ENCODE data around the gene UCP3. TPM values are rescaled to one million over a fixed set of nuclear protein-coding genes. Genes with fewer than 3 reads are reported as not detected.

UCP3 gene, protein sequence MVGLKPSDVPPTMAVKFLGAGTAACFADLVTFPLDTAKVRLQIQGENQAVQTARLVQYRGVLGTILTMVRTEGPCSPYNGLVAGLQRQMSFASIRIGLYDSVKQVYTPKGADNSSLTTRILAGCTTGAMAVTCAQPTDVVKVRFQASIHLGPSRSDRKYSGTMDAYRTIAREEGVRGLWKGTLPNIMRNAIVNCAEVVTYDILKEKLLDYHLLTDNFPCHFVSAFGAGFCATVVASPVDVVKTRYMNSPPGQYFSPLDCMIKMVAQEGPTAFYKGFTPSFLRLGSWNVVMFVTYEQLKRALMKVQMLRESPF
- 0.06 and 0.22 TPM in 2 replicates for total RNA-seq

DNA sequence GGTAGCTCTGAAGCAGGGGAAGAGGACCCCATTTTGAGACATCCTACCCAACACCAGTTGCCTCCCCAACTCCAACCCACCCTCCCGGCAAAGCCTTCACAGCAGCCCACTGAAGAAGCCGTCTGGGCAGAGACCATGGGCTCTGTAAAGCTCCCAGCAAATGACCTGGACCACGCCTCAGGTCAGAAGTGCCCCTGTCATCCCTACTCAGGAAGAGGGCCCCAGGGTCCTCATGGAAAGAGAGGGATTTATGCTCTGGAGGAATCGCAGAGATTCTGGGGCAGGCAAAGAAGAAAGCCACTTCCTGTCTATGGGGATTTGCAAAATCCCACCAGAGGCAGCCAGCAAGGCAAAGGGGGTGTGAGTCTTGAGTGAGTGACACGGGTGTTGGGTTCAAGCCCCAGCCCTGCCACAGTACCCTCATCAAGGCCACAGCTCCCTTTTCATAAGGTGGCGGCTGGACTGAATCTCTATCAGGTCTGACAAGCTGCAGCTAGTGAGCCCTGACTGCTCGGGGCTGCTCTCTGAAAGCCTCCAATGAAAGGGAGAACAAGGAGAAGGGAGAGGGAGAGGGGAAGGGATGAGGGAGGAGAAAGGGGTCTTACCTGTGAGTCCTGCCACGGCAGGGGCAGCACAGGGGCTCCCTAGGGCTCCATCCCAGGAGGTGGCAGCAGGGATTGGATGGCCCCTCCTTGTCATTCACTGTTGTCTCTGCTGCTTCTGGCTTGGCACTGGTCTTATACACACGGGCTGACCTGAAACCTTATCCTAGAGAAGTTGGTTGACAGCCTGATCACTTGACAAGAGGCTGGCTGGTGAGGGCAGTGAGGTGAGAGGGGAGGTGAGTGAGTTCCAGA lies at the start of gene UCP3:
Gene UCP3 (minus strand): TSS at position 713 of the 857 bp plus-strand sequence. CDS start 2,043 bp downstream, outside the sequence.
- no peak within 1 kb of the TSS for H3K4me3 ChIP-seq (ENCODE audit: low read depth, low read length)
- DNase-seq (ENCODE audit: low read depth), result no peak
- no peak for TF ChIP-seq CTCF (conservative IDR thresholded peaks at IDR 0.05; ENCODE audit: low read depth, low read length)

DNA sequence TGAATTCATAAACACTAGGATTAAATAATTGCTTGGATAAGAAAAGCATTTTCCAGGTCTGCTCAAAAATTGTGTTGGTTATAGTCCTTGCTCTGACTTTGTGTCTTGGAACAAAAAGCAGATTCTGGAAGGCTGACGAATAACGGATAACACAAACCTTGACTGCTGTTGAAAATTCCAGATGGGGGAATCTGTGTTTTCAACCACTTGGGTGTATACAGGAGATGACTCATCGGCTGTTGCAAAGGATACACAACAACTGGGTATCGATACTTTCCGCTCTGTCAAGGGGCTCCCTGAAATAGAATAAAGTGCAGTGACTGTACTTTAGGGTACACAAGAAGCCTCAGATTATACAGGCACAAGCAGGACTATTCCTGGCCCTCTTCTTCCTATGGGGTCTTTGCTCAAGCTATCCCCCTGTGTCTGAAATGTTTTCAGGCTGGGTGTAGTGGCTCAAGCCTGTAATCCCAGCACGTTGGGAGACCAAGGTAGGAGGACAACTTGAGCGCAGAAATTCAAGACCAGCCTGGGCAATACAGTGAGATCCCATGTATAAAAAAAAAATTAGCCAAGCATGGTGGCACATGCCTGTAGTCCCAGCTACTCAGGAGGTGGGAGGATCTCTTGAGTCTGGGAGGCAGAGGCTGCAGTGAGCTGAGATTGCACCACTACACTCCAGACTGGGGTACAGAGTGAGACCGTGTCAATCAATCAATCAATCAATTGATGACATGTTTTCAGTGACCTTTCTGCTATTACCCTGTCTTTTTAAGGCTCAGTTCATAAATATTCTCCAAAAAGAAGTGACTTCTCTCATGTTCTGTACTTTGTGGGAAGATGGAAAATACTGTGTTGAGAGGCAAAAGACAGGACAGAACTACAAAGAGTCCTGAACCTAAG lies 48.6 kb upstream of the UCP3 start:
- no peak for TF ChIP-seq CTCF (conservative IDR thresholded peaks at IDR 0.05; ENCODE audit: low read depth, low read length)
- no peak for DNase-seq (ENCODE audit: low read depth)

GRCh38 chr11:74055938-74056337 lies 47.1 kb upstream of the UCP3 start:
- TF ChIP-seq CTCF (conservative IDR thresholded peaks at IDR 0.05; ENCODE audit: low read depth, low read length), result no peak
- H3K4me3 ChIP-seq (ENCODE audit: low read depth, low read length), result no peak overlapping the region
- DNase-seq (ENCODE audit: low read depth), result peak; percentile 51

More for the DNA sequence above, 48.6 kb upstream of the UCP3 start:
- H3K4me3 ChIP-seq (ENCODE audit: low read depth, low read length), result no peak overlapping the region

DNA sequence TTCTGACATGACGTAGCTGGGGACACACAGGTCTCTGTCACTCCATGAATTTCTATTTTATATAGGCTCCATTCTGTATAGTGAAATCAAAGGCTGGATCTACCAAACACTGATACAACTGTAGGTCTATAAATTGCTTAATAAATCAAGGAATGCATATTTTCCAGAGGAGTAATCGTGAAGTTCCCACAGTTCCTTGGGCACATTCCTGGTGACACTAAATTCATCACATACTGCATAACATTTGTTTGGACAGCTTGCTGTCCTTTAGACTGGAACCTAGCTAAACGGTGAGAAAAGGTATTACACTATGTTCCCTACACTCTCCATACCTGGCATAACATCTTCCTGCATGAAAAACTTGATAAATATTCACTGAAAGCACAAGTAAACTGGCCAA lies 41.6 kb upstream of the UCP3 start:
- H3K4me3 ChIP-seq (ENCODE audit: low read depth, low read length), result no peak overlapping the region
- TF ChIP-seq CTCF (conservative IDR thresholded peaks at IDR 0.05; ENCODE audit: low read depth, low read length), result no peak
- DNase-seq (ENCODE audit: low read depth), result no peak

DNA sequence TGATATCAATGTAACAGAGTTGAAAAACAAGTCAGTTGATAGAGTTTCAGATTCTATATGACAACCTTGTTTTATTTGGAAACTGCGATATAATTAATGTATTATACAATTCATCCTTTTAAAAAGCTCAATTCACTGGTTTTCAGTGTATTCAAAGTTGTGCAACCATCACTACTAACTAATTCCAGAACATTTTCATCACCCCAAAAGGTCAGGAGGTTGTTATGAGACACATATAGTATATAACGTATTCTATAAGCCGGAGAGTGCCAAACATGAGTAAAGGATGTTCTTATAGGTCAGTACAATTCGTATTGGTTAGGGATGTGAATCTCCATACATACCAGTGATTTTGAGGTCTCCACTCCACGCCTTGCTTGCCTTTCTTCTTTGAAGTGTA lies 40.1 kb upstream of the UCP3 start:
- DNase-seq (ENCODE audit: low read depth), result no peak
- no peak for TF ChIP-seq CTCF (conservative IDR thresholded peaks at IDR 0.05; ENCODE audit: low read depth, low read length)
- no peak overlapping the region for H3K4me3 ChIP-seq (ENCODE audit: low read depth, low read length)

GRCh38 chr11:74044538-74044937 lies 35.7 kb upstream of the UCP3 start:
- H3K4me3 ChIP-seq (ENCODE audit: low read depth, low read length), result no peak overlapping the region
- DNase-seq (ENCODE audit: low read depth), result no peak
- no peak for TF ChIP-seq CTCF (conservative IDR thresholded peaks at IDR 0.05; ENCODE audit: low read depth, low read length)
